PFSK-1 (cell line): ENCODE results near the gene GRIK3.

Experiments used
- FOXP2 ChIP-seq: optimal IDR thresholded peaks from 2 replicates; pipeline ENCODE3; 2011; ENCODE audit warnings: borderline replicate concordance, control low read depth, inconsistent platforms; ENCODE audit not compliant: insufficient read depth; ENCODE audit errors: extremely low read length, extremely low read depth
- POLR2AphosphoS5 ChIP-seq: IDR thresholded peaks from 2 replicates; pipeline ENCODE4 v1.6.1; 2012; ENCODE audit warnings: low read depth, mild to moderate bottlenecking, control low read depth, low read length, moderate library complexity
- REST ChIP-seq, 2 experiments: IDR thresholded peaks; 2 replicates each; pipeline versions ENCODE4 v1.6.1 to v1.8.0; 2011 to 2012; ENCODE audit warnings: low read depth in 2 of 2, low read length in 2 of 2, control low read depth in 1 of 2, inconsistent platforms in 1 of 2, mild to moderate bottlenecking in 1 of 2, moderate library complexity in 1 of 2; ENCODE audit not compliant: insufficient read depth in 1 of 2
- SIN3A ChIP-seq: IDR thresholded peaks from 2 replicates; pipeline ENCODE4 v1.6.1; 2012; ENCODE audit warnings: mild to moderate bottlenecking, low read length, moderate library complexity, borderline replicate concordance; ENCODE audit not compliant: insufficient read depth
- TAF1 ChIP-seq: IDR thresholded peaks from 2 replicates; pipeline ENCODE4 v1.6.1; 2012; ENCODE audit warnings: low read length, control low read depth, borderline replicate concordance; ENCODE audit not compliant: insufficient read depth

GRCh38 chr1:37038227-37039093 lies 4.1 kb upstream of the GRIK3 start:
- TF ChIP-seq TAF1 (no peak), REST (IDR thresholded peaks at IDR 0.05; ENCODE audit: insufficient read depth in 1 of 2, low read depth in 2 of 2, low read length in 2 of 2) (no peak), SIN3A (no peak), POLR2AphosphoS5 (no peak), FOXP2 (no peak)
